MM.1S (cell line): ENCODE data around the gene IFT74.

Experiments
- DNase-seq: peaks from one replicate; pipeline ENCODE4 v3.0.0-alpha.2; 2015
- H2AFZ ChIP-seq: fragments of 300-600 bp; sonication (generic); 2 replicates; pipeline ENCODE4 v1.6.0; 2016; ENCODE audit warnings: antibody characterized with exemption, low read length
- H3F3A ChIP-seq: fragments of 300-600 bp; sonication (generic); 2 replicates; pipeline ENCODE4 v1.6.1; 2016; ENCODE audit warnings: mild to moderate bottlenecking, antibody characterized with exemption, low read length, moderate library complexity, mixed read lengths; ENCODE audit not compliant: insufficient read depth
- H3K27ac ChIP-seq: fragments of 300-600 bp; sonication (generic); 2 replicates; pipeline ENCODE4 v1.5.1; 2016; ENCODE audit warnings: mild to moderate bottlenecking, low read length
- H3K27me3 ChIP-seq: fragments of 300-600 bp; sonication (generic); replicated peaks from 2 replicates; pipeline ENCODE4 v1.6.0; 2016; ENCODE audit warnings: low read length; ENCODE audit not compliant: insufficient read depth
- H3K36me3 ChIP-seq: fragments of 300-600 bp; sonication (generic); replicated peaks from 2 replicates; pipeline ENCODE4 v1.6.1; 2016; ENCODE audit warnings: mild to moderate bottlenecking, low read length, mixed read lengths; ENCODE audit not compliant: insufficient read depth
- H3K4me1 ChIP-seq: fragments of 300-600 bp; sonication (generic); 2 replicates; pipeline ENCODE4 v1.6.1; 2016; ENCODE audit warnings: low read length, mixed read lengths
- H3K4me2 ChIP-seq: fragments of 300-600 bp; sonication (generic); 2 replicates; pipeline ENCODE4 v1.6.0; 2016; ENCODE audit warnings: low read depth, low read length
- H3K4me3 ChIP-seq: fragments of 300-600 bp; sonication (generic); 2 replicates; pipeline ENCODE4 v1.5.1; 2016; ENCODE audit warnings: low read length, mixed read lengths
- H3K79me2 ChIP-seq: fragments of 300-600 bp; sonication (generic); 2 replicates; pipeline ENCODE4 v1.6.1; 2016; ENCODE audit warnings: mixed run types, low read length, mixed read lengths
- H3K9ac ChIP-seq: fragments of 300-600 bp; sonication (generic); 2 replicates; pipeline ENCODE4 v1.6.1; 2016; ENCODE audit warnings: low read length, mixed read lengths
- H3K9me2 ChIP-seq: fragments of 300-600 bp; sonication (generic); replicated peaks from 2 replicates; pipeline ENCODE4 v1.6.1; 2016; ENCODE audit warnings: mild to moderate bottlenecking, low read length, mixed read lengths; ENCODE audit not compliant: insufficient read depth
- H3K9me3 ChIP-seq: fragments of 300-600 bp; sonication (generic); replicated peaks from 2 replicates; pipeline ENCODE4 v1.6.1; 2016; ENCODE audit warnings: mild to moderate bottlenecking, low read length, mixed read lengths; ENCODE audit not compliant: insufficient read depth
- H4K20me1 ChIP-seq: fragments of 300-600 bp; sonication (generic); 2 replicates; pipeline ENCODE4 v1.6.1; 2016; ENCODE audit warnings: mild to moderate bottlenecking, low read length, moderate library complexity, mixed read lengths; ENCODE audit not compliant: insufficient read depth
- EZH2 ChIP-seq: fragments of 300-600 bp; sonication (generic); optimal IDR thresholded peaks from 2 replicates; pipeline ENCODE3; 2017; ENCODE audit warnings: low read depth, mild to moderate bottlenecking, antibody characterized with exemption, low read length, mixed read lengths
- EZH2phosphoT487 ChIP-seq: fragments of 300-600 bp; sonication (generic); IDR thresholded peaks from 2 replicates; pipeline ENCODE4 v1.6.1; 2018; ENCODE audit warnings: antibody characterized with exemption, low read length
- TF ChIP-seq, protein P1 (sequence below): fragments of 300-600 bp; sonication (generic); IDR thresholded peaks from 2 replicates; pipeline ENCODE4 v1.5.1; 2016; ENCODE audit warnings: antibody characterized with exemption, low read length, mixed read lengths

Gene IFT74

GRCh38 chr9:27085456-27085855, 129.2 kb downstream of the IFT74 start:
- no peak overlapping the region for H3K27ac ChIP-seq
- H3K9me3 ChIP-seq: no peaks in the 10 kb centered on the region
- H3K4me3 ChIP-seq: no peak overlapping the region
- H3K4me1 ChIP-seq: no peaks in the 10 kb centered on the region
- H3K9ac ChIP-seq: no peak overlapping the region
- no peaks in the 10 kb centered on the region for H3K79me2 ChIP-seq
- H4K20me1 ChIP-seq: no peaks in the 10 kb centered on the region
- no peaks in the 10 kb centered on the region for H3F3A ChIP-seq
- TF ChIP-seq, protein P1, sequence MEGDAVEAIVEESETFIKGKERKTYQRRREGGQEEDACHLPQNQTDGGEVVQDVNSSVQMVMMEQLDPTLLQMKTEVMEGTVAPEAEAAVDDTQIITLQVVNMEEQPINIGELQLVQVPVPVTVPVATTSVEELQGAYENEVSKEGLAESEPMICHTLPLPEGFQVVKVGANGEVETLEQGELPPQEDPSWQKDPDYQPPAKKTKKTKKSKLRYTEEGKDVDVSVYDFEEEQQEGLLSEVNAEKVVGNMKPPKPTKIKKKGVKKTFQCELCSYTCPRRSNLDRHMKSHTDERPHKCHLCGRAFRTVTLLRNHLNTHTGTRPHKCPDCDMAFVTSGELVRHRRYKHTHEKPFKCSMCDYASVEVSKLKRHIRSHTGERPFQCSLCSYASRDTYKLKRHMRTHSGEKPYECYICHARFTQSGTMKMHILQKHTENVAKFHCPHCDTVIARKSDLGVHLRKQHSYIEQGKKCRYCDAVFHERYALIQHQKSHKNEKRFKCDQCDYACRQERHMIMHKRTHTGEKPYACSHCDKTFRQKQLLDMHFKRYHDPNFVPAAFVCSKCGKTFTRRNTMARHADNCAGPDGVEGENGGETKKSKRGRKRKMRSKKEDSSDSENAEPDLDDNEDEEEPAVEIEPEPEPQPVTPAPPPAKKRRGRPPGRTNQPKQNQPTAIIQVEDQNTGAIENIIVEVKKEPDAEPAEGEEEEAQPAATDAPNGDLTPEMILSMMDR: no peak
- TF ChIP-seq EZH2phosphoT487 (no peak), EZH2 (no peak)
- no peaks in the 10 kb centered on the region for H3K9me2 ChIP-seq
- no peak overlapping the region for H3K4me2 ChIP-seq
- no peaks in the 10 kb centered on the region for H3K36me3 ChIP-seq
- no peaks in the 10 kb centered on the region for H3K27me3 ChIP-seq
- no peak overlapping the region for H2AFZ ChIP-seq
- no peak for DNase-seq

DNA sequence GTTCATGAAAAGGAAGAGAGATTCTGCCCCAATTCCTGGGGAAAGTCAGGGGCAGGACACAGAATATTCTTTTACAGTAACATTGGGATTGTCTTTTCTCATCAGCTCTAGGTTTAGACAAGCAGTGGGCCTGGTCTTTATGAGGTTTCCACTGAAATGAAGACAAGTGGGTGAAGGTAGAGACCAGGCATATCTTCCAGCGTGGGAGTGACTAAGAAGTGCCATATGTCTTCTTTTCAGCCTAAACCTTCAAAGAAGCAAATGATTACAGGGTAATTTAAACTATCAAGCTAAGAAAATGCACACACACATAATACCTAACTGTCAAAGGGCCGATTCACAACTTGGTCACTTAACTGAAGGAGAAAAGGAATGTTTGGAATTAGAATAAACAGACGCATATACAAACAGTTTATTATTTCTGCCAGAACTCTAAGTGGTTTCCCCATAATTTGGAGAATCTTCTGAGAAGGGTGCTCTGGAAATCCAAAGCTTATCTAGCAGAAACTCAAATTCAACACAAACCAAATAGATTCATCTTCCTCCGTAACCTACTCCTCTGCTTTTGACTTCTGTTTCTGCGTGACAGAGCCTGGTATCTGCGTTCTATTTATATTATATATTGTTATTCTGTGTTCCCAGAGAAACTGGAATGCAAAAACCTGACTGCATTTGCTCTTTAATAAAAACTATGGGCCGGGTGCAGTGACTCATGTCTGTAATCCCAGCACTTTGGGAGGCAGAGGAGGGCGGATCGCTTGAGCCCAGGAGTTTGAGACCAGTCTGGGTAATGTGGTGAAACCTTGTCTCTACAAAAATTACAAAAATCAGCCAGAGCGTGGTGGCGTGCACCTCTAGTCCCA, 130.8 kb downstream of the IFT74 start:
- Histone ChIP-seq H3K79me2 (no peaks in the 10 kb centered on the region), H3K27ac (no peak overlapping the region), H3K4me1 (no peaks in the 10 kb centered on the region), H3K4me3 (no peak overlapping the region), H3K27me3 (no peaks in the 10 kb centered on the region), H3K36me3 (no peaks in the 10 kb centered on the region), H2AFZ (no peak overlapping the region), H3K9me2 (no peaks in the 10 kb centered on the region), H3K9me3 (no peaks in the 10 kb centered on the region), H3K9ac (no peak overlapping the region), H3F3A (no peaks in the 10 kb centered on the region), H3K4me2 (no peak overlapping the region), H4K20me1 (no peaks in the 10 kb centered on the region)
- DNase-seq: no peak
- TF ChIP-seq EZH2phosphoT487 (no peak), EZH2 (no peak)
- TF ChIP-seq, protein P1: no peak

- H3K4me2 ChIP-seq: no peak overlapping the region
These were observed 132.8 kb downstream of the IFT74 start for GRCh38 chr9:27088981-27089380.

More at GRCh38 chr9:27088981-27089380, 132.8 kb downstream of the IFT74 start:
- Histone ChIP-seq H3K9me3 (no peaks in the 10 kb centered on the region), H3K27ac (no peak overlapping the region), H3K79me2 (no peaks in the 10 kb centered on the region), H3F3A (no peaks in the 10 kb centered on the region), H4K20me1 (no peaks in the 10 kb centered on the region), H3K4me1 (no peaks in the 10 kb centered on the region), H3K9ac (no peak overlapping the region), H2AFZ (no peak overlapping the region), H3K36me3 (no peaks in the 10 kb centered on the region), H3K27me3 (no peaks in the 10 kb centered on the region), H3K4me3 (no peak overlapping the region), H3K9me2 (no peaks in the 10 kb centered on the region)
- no peak for DNase-seq
- no peak for TF ChIP-seq EZH2
- TF ChIP-seq, protein P1: no peak
- TF ChIP-seq EZH2phosphoT487: no peak
